ENCODE data around the gene CACNA1G. TPM values are rescaled to one million over a fixed set of nuclear protein-coding genes. Genes with fewer than 3 reads are reported as not detected.

CACNA1G gene
- total and polyA plus RNA-seq, 2 experiments from 2014 or later, result 0.06 to 0.97 TPM

- H3K9me2 ChIP-seq (ENCODE audit: insufficient read depth), result no peaks in the 10 kb centered on the region
- in situ Hi-C loops (cut with MboI), result no loop called here
- no peak overlapping the region for H3K27ac ChIP-seq
- peaks cover 6% of the 10 kb centered on the region; the same call in 1 of the 2 replicates for H3K27me3 ChIP-seq (replicated peaks; ENCODE audit: insufficient read depth)
- H3K36me3 ChIP-seq (ENCODE audit: low read depth), result no peaks in the 10 kb centered on the region
- H3K4me1 ChIP-seq (ENCODE audit: insufficient read depth), result peaks cover 8% of the 10 kb centered on the region
- no peaks in the 10 kb centered on the region for H3K9me3 ChIP-seq (ENCODE audit: low read depth)
- peaks cover 3% of the 10 kb centered on the region; the same call in 1 of the 2 replicates for H3F3A ChIP-seq (ENCODE audit: insufficient read depth)
- WGBS, 2 experiments (ENCODE audit: low coverage in 1 of 2, low lambda C conversion rate in 2 of 2, missing lambda C conversion rate in 2 of 2), result 29 to 36% methylated on average over 2 of the region's 2 CpGs
- no peak for DNase-seq
- TF ChIP-seq EZH2phosphoT487 (IDR thresholded peaks at IDR 0.05; ENCODE audit: insufficient read depth, low read depth) (no peak), EZH2 (IDR thresholded peaks at IDR 0.05; ENCODE audit: insufficient read depth, poor library complexity, severe bottlenecking) (no peak)
- no peak overlapping the region for H3K9ac ChIP-seq
- no peak overlapping the region for H2AFZ ChIP-seq
- no peaks in the 10 kb centered on the region for H3K79me2 ChIP-seq (ENCODE audit: insufficient read depth)
- H4K20me1 ChIP-seq (ENCODE audit: insufficient read depth), result no peaks in the 10 kb centered on the region
- no peak overlapping the region for H3K4me2 ChIP-seq (ENCODE audit: unreplicated experiment)
- H3K4me3 ChIP-seq, result no peak overlapping the region
Observed at GRCh38 chr17:50566886-50567285, 6.4 kb downstream of the CACNA1G start.

GRCh38 chr17:50568659-50569058 lies 8.1 kb downstream of the CACNA1G start:
- in situ Hi-C loops (cut with MboI), result no loop called here
- WGBS, 2 experiments (ENCODE audit: low coverage in 1 of 2, low lambda C conversion rate in 2 of 2, missing lambda C conversion rate in 2 of 2), result 76 to 80% methylated on average over 12 of the region's 12 CpGs
- H3K27me3 ChIP-seq (replicated peaks; ENCODE audit: insufficient read depth), result no peaks in the 10 kb centered on the region

GRCh38 chr17:50569592-50569991 lies 9.1 kb downstream of the CACNA1G start:
- Histone ChIP-seq H3K4me1 (ENCODE audit: insufficient read depth) (peaks cover 6% of the 10 kb centered on the region), H4K20me1 (ENCODE audit: insufficient read depth) (no peaks in the 10 kb centered on the region), H3K27ac (no peak overlapping the region), H3K4me2 (ENCODE audit: unreplicated experiment) (no peak overlapping the region), H2AFZ (no peak overlapping the region), H3K4me3 (no peak overlapping the region), H3K79me2 (ENCODE audit: insufficient read depth) (no peaks in the 10 kb centered on the region), H3K9me3 (ENCODE audit: low read depth) (no peaks in the 10 kb centered on the region), H3F3A (ENCODE audit: insufficient read depth) (no peaks in the 10 kb centered on the region; the same call in 1 of the 2 replicates), H3K36me3 (ENCODE audit: low read depth) (no peaks in the 10 kb centered on the region), H3K27me3 (replicated peaks; ENCODE audit: insufficient read depth) (no peaks in the 10 kb centered on the region), H3K9ac (no peak overlapping the region), H3K9me2 (ENCODE audit: insufficient read depth) (no peaks in the 10 kb centered on the region)
- 94 to 95% methylated on average over 7 of the region's 7 CpGs for WGBS, 2 experiments (ENCODE audit: low coverage in 1 of 2, low lambda C conversion rate in 2 of 2, missing lambda C conversion rate in 2 of 2)
- TF ChIP-seq EZH2phosphoT487 (IDR thresholded peaks at IDR 0.05; ENCODE audit: insufficient read depth, low read depth) (no peak), EZH2 (IDR thresholded peaks at IDR 0.05; ENCODE audit: insufficient read depth, poor library complexity, severe bottlenecking) (no peak)
- in situ Hi-C loops (cut with MboI), result no loop called here
- DNase-seq, result no peak

More at GRCh38 chr17:50568659-50569058, 8.1 kb downstream of the CACNA1G start:
- Histone ChIP-seq H3K36me3 (ENCODE audit: low read depth) (no peaks in the 10 kb centered on the region), H3K4me2 (ENCODE audit: unreplicated experiment) (no peak overlapping the region), H3K9me3 (ENCODE audit: low read depth) (no peaks in the 10 kb centered on the region), H3K4me1 (ENCODE audit: insufficient read depth) (peaks cover 8% of the 10 kb centered on the region), H3F3A (ENCODE audit: insufficient read depth) (peaks cover 3% of the 10 kb centered on the region; the same call in 1 of the 2 replicates), H3K9ac (no peak overlapping the region), H2AFZ (no peak overlapping the region), H3K79me2 (ENCODE audit: insufficient read depth) (no peaks in the 10 kb centered on the region), H4K20me1 (ENCODE audit: insufficient read depth) (no peaks in the 10 kb centered on the region), H3K27ac (no peak overlapping the region), H3K4me3 (no peak overlapping the region), H3K9me2 (ENCODE audit: insufficient read depth) (no peaks in the 10 kb centered on the region)
- DNase-seq, result no peak
- TF ChIP-seq EZH2 (IDR thresholded peaks at IDR 0.05; ENCODE audit: insufficient read depth, poor library complexity, severe bottlenecking) (no peak), EZH2phosphoT487 (IDR thresholded peaks at IDR 0.05; ENCODE audit: insufficient read depth, low read depth) (no peak)

GRCh38 chr17:50570032-50570431 lies 9.5 kb downstream of the CACNA1G start:
- Histone ChIP-seq H3K79me2 (ENCODE audit: insufficient read depth) (no peaks in the 10 kb centered on the region), H4K20me1 (ENCODE audit: insufficient read depth) (no peaks in the 10 kb centered on the region), H3K27me3 (replicated peaks; ENCODE audit: insufficient read depth) (no peaks in the 10 kb centered on the region), H3K9ac (no peak overlapping the region), H3K4me3 (no peak overlapping the region), H3K9me3 (ENCODE audit: low read depth) (no peaks in the 10 kb centered on the region), H3K9me2 (ENCODE audit: insufficient read depth) (no peaks in the 10 kb centered on the region), H3F3A (ENCODE audit: insufficient read depth) (no peaks in the 10 kb centered on the region; the same call in 1 of the 2 replicates), H3K4me2 (ENCODE audit: unreplicated experiment) (no peak overlapping the region), H3K27ac (no peak overlapping the region), H3K36me3 (ENCODE audit: low read depth) (no peaks in the 10 kb centered on the region), H2AFZ (no peak overlapping the region), H3K4me1 (ENCODE audit: insufficient read depth) (0 out of 2 replicates have a peak, but pooled peaks cover 4% of the 10 kb centered on the region)
- no peak for TF ChIP-seq EZH2 (IDR thresholded peaks at IDR 0.05; ENCODE audit: insufficient read depth, poor library complexity, severe bottlenecking)
- no peak for TF ChIP-seq EZH2phosphoT487 (IDR thresholded peaks at IDR 0.05; ENCODE audit: insufficient read depth, low read depth)
- no peak for DNase-seq
- in situ Hi-C loops (cut with MboI), result no loop called here
- 93% methylated on average over 8 of the region's 8 CpGs for WGBS, 2 experiments (ENCODE audit: low coverage in 1 of 2, low lambda C conversion rate in 2 of 2, missing lambda C conversion rate in 2 of 2)
